GM10248 (cell line): ENCODE measurements around the gene PTGIR.

Experiments
- CTCF ChIA-PET: fragments of 300-600 bp; sonication (Branson Sonifier 250); formaldehyde crosslinking; extraction: SDS; loops from one replicate; lab custom pipeline; 2021; ENCODE audit warnings: antibody characterized with exemption; lab: Yijun Ruan, JAX
- POLR2A ChIA-PET: fragments of 350-650 bp; sonication (Branson Sonifier 250); formaldehyde crosslinking; extraction: SDS; loops from one replicate; lab custom pipeline; 2020; ENCODE audit warnings: antibody characterized with exemption; lab: Yijun Ruan, JAX
- DNase-seq: peaks from one replicate; pipeline ENCODE4 v3.0.0; 2012; ENCODE audit errors: extremely low spot score
- TF ChIP-seq, protein P1 (sequence below): IDR thresholded peaks from 2 replicates; pipeline ENCODE4 v1.5.1; 2012; ENCODE audit warnings: mild to moderate bottlenecking, low read depth; ENCODE audit errors: extremely low read depth, missing control alignments, control extremely low read depth

PTGIR gene

GRCh38 chr19:46591870-46592269, 33.0 kb downstream of the PTGIR start:
- DNase-seq = no peak
- POLR2A ChIA-PET = no interaction called here
- TF ChIP-seq, protein P1, sequence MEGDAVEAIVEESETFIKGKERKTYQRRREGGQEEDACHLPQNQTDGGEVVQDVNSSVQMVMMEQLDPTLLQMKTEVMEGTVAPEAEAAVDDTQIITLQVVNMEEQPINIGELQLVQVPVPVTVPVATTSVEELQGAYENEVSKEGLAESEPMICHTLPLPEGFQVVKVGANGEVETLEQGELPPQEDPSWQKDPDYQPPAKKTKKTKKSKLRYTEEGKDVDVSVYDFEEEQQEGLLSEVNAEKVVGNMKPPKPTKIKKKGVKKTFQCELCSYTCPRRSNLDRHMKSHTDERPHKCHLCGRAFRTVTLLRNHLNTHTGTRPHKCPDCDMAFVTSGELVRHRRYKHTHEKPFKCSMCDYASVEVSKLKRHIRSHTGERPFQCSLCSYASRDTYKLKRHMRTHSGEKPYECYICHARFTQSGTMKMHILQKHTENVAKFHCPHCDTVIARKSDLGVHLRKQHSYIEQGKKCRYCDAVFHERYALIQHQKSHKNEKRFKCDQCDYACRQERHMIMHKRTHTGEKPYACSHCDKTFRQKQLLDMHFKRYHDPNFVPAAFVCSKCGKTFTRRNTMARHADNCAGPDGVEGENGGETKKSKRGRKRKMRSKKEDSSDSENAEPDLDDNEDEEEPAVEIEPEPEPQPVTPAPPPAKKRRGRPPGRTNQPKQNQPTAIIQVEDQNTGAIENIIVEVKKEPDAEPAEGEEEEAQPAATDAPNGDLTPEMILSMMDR = no peak
- CTCF ChIA-PET = interaction anchor here (1.4 kb wide), 1 partner anchor 27 kb away, joined by 3 read pairs; no protein-coding TSS in a partner anchor

- no peak for DNase-seq
- CTCF ChIA-PET = no interaction called here
- POLR2A ChIA-PET = no interaction called here
- TF ChIP-seq, protein P1 = no peak
Measured at GRCh38 chr19:46591254-46591653, 33.6 kb downstream of the PTGIR start.

GRCh38 chr19:46587861-46588260, 37.0 kb downstream of the PTGIR start:
- POLR2A ChIA-PET = no interaction called here
- no peak for DNase-seq
- TF ChIP-seq, protein P1 = no peak
- CTCF ChIA-PET = interaction anchor here (1.4 kb wide), 1 partner anchor 10 kb away, joined by 3 read pairs; no protein-coding TSS in a partner anchor

DNA sequence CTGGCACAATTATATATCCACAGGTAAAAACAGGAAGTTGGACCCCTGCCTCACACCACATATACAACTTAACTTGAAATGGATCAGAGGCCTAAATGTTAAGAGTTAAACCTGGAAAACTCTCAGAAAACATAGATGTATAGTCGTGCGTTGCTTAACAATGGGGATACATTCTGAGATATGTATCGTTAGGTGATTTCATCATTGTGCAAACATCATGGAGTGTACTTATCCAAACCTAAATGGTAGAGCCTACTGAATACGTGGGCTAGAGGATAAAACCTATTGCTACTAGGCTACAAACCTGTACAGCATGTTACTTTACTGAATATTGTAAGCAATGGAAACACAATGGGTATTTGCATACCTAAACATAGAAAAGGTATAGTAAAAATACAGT, 38.6 kb downstream of the PTGIR start:
- no peak for DNase-seq
- TF ChIP-seq, protein P1 = no peak
- CTCF ChIA-PET = no interaction called here
- POLR2A ChIA-PET = no interaction called here

DNA sequence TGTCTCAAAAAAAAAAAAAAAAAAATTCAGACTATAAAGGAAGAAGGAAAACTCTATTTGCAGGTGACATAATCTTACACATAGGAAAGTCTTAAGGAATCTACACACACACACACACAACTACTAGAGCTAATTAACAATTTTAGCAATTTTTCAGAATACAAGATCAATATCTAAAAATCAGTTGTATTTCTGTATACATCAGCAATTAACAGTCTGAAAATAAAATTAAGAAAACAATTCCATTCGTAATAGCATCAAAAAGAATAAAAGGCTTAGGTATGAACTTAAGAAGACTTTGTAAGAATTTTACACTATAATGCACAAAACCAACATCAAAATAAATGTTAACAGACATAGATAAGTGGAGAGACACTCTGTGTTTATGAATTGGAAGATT, 39.4 kb downstream of the PTGIR start:
- TF ChIP-seq, protein P1 = no peak
- CTCF ChIA-PET = no interaction called here

DNA sequence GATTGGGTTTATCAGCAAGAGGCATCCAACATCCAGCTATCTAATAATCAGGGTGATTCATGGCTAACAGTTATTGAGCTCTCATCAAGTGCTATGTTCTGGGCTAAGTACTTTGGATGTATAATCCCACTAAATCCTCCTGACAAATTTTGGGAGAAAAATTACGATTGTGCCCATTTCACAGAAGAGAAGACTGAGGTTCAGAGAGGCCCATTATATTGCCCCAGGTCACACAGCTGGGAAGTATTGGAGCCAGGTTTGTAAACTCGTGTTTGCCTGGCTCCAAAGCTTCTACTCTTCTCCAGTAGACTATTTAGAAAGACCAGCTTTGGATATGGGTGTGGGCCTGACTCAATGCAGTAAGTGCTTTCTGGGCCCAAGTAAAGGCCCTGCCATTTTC, 44.6 kb downstream of the PTGIR start:
- TF ChIP-seq, protein P1 = no peak
- ChIA-PET CTCF (interaction anchor here (0.7 to 1.6 kb wide), 5 partner anchors 13 to 185 kb away, joined by 3 to 7 read pairs (median 3); partner anchors contain the start of gene DACT3), POLR2A (no interaction called here)
- no peak for DNase-seq

More for the DNA sequence above, 39.4 kb downstream of the PTGIR start:
- no peak for DNase-seq
- POLR2A ChIA-PET = no interaction called here
